GM12865 (cell line): ENCODE data around the gene CANT1.
A peak's percentile ranks its signal among the peaks of the same experiment; 100 is the strongest.
"Not testable (repeated sequence)": the region's sequence is repeated elsewhere in the genome, so short reads cannot be mapped to it uniquely, and the experiment has no call there.

Experiments used
- DNase-seq: peaks from one replicate; pipeline ENCODE4 v3.0.0; 2010; ENCODE audit warnings: low read depth
- H3K4me3 ChIP-seq: 2 replicates; pipeline ENCODE4 v1.5.1; 2011; ENCODE audit warnings: mild to moderate bottlenecking, low read depth, low read length, control low read depth
- CTCF ChIP-seq: IDR thresholded peaks from 2 replicates; pipeline ENCODE4 v1.5.1; 2011; ENCODE audit warnings: low read length, control low read depth, low read depth, inconsistent platforms; ENCODE audit not compliant: insufficient read depth; ENCODE audit errors: missing control alignments

CANT1 gene

GRCh38 chr17:79027274-79027924, 17.8 kb upstream of the CANT1 start:
- DNase-seq = no peak
- H3K4me3 ChIP-seq = no peak overlapping the region
- TF ChIP-seq CTCF = no peak

GRCh38 chr17:79026376-79027273, 17.1 kb upstream of the CANT1 start:
- H3K4me3 ChIP-seq = no peak overlapping the region
- no peak for DNase-seq
- no peak for TF ChIP-seq CTCF

- peak overlapping the region; percentile 26 for H3K4me3 ChIP-seq
- DNase-seq = no peak
- TF ChIP-seq CTCF = no peak
Measured at GRCh38 chr17:79024901-79025737, 15.6 kb upstream of the CANT1 start.

GRCh38 chr17:79023886-79024771, 14.6 kb upstream of the CANT1 start, which contains the start of gene C1QTNF1:
Gene C1QTNF1 (plus strand): TSS chr17:79024169. CDS start chr17:79043969, 19,800 bp downstream.
- H3K4me3 ChIP-seq = peak within 1 kb of the TSS; percentile 39
- TF ChIP-seq CTCF = peak; percentile 28
- DNase-seq = peak; percentile 18

GRCh38 chr17:79023180-79023705, 13.7 kb upstream of the CANT1 start:
- H3K4me3 ChIP-seq = no peak overlapping the region
- DNase-seq = no peak
- no peak for TF ChIP-seq CTCF

- H3K4me3 ChIP-seq = no peak overlapping the region
- DNase-seq = no peak
- TF ChIP-seq CTCF = no peak
Measured at GRCh38 chr17:79022507-79022991, 13.0 kb upstream of the CANT1 start.

GRCh38 chr17:79021929-79022328, 12.4 kb upstream of the CANT1 start:
- DNase-seq, H3K4me3 ChIP-seq: not testable (repeated sequence)
